Embryonic facial prominence (tissue), 1 donor: ENCODE measurements around the gene IFI30.
A peak's percentile ranks its signal among the peaks of the same experiment; 100 is the strongest.
"Not testable (repeated sequence)": the region's sequence is repeated elsewhere in the genome, so short reads cannot be mapped to it uniquely, and the experiment has no call there.

Experiments
- DNase-seq: peaks from one replicate; pipeline ENCODE4 v3.0.0-alpha.2; 2016; ENCODE audit errors: extremely low spot score

The IFI30 gene

GRCh38 chr19:18152817-18153555 is 20.6 kb upstream of the IFI30 start, which contains the start of gene PIK3R2:
Gene PIK3R2 (plus strand): TSS chr19:18153163. CDS start chr19:18155880, 2,717 bp downstream.
- peak; percentile 98 for DNase-seq

- no peak for DNase-seq
Measured at GRCh38 chr19:18153556-18154134, 20.0 kb upstream of the IFI30 start.

GRCh38 chr19:18155095-18156087 is 18.2 kb upstream of the IFI30 start:
- DNase-seq: no peak

- DNase-seq: no peak
Measured at GRCh38 chr19:18156268-18156667, 17.3 kb upstream of the IFI30 start.

GRCh38 chr19:18156841-18157464 is 16.7 kb upstream of the IFI30 start:
- no peak for DNase-seq

- DNase-seq: no peak
Measured at GRCh38 chr19:18157465-18158063, 16.0 kb upstream of the IFI30 start.

- DNase-seq: no peak
Measured at GRCh38 chr19:18158467-18158866, 15.1 kb upstream of the IFI30 start.

GRCh38 chr19:18159059-18159616 is 14.5 kb upstream of the IFI30 start:
- DNase-seq: not testable (repeated sequence)

GRCh38 chr19:18159810-18160209 is 13.8 kb upstream of the IFI30 start:
- DNase-seq: no peak

GRCh38 chr19:18160493-18160970 is 13.1 kb upstream of the IFI30 start:
- no peak for DNase-seq

GRCh38 chr19:18160971-18161635 is 12.5 kb upstream of the IFI30 start:
- DNase-seq: no peak

- DNase-seq: no peak
Measured at GRCh38 chr19:18161636-18162002, 12.0 kb upstream of the IFI30 start.

- no peak for DNase-seq
Measured at GRCh38 chr19:18164072-18164471, 9.5 kb upstream of the IFI30 start.

- no peak for DNase-seq
Measured at GRCh38 chr19:18165794-18166544, 7.6 kb upstream of the IFI30 start.

GRCh38 chr19:18167011-18167410 is 6.6 kb upstream of the IFI30 start:
- no peak for DNase-seq

- DNase-seq: no peak
Measured at GRCh38 chr19:18167975-18168645, 5.5 kb upstream of the IFI30 start.

- DNase-seq: no peak
Measured at GRCh38 chr19:18168673-18169381, 4.8 kb upstream of the IFI30 start.

- DNase-seq: no peak
Measured at GRCh38 chr19:18170714-18171255, 2.8 kb upstream of the IFI30 start.
